Naive B cell (primary cell): ENCODE data around the gene TMEM108. TPM values are rescaled to one million over a fixed set of nuclear protein-coding genes. Genes with fewer than 3 reads are reported as not detected.
A peak's percentile ranks its signal among the peaks of the same experiment; 100 is the strongest.

ENCODE experiments used
- ATAC-seq, 2 donors: fragments of 150-1000 bp; cut with Tn5 transposase; 2 replicates each; pipeline ENCODE4 v1.10.0; 2021; ENCODE audit warnings: low read depth in 2 of 2, mild to moderate bottlenecking in 2 of 2, moderate library complexity in 2 of 2
- DNase-seq: peaks from one replicate; pipeline ENCODE4 v3.0.0; 2022
- H3K27ac Mint-ChIP-seq, 6 donors: one replicate each; pipeline ENCODE4 v1.8.0; 2020 to 2022; ENCODE audit warnings: mild to moderate bottlenecking in 6 of 6, mixed read lengths in 6 of 6, moderate library complexity in 5 of 6, inconsistent platforms in 2 of 6
- H3K27me3 Mint-ChIP-seq, 3 donors: one replicate each; pipeline ENCODE4 v1.8.0; 2021 to 2022; ENCODE audit warnings: mixed read lengths in 3 of 3, mild to moderate bottlenecking in 1 of 3
- H3K36me3 Mint-ChIP-seq, 2 donors: one replicate each; pipeline ENCODE4 v1.8.0; 2020 to 2022; ENCODE audit warnings: mixed read lengths in 2 of 2, inconsistent platforms in 1 of 2, mild to moderate bottlenecking in 1 of 2
- H3K4me1 Mint-ChIP-seq, 3 donors: one replicate each; pipeline ENCODE4 v1.8.0; 2020 to 2022; ENCODE audit warnings: mixed read lengths in 3 of 3, inconsistent platforms in 1 of 3, mild to moderate bottlenecking in 1 of 3, moderate library complexity in 1 of 3
- H3K4me3 Mint-ChIP-seq, 8 donors: one replicate each; pipeline ENCODE4 v1.8.0; 2020 to 2022; ENCODE audit warnings: mild to moderate bottlenecking in 8 of 8, mixed read lengths in 8 of 8, moderate library complexity in 8 of 8, inconsistent platforms in 2 of 8
- H3K9me3 Mint-ChIP-seq, 7 donors: one replicate each; pipeline ENCODE4 v1.8.0; 2020 to 2022; ENCODE audit warnings: mixed read lengths in 7 of 7, mild to moderate bottlenecking in 5 of 7, inconsistent platforms in 2 of 7, moderate library complexity in 1 of 7
- polyA plus RNA-seq, 6 donors: library from polyadenylated mRNA; unstranded; fragments of 300-500 nt; fragmentation: Illumina TruSeq; gene quantifications; one replicate each; pipeline ENCODE4 v1.2.3, GENCODE V29; 2021; ENCODE audit warnings: low read depth in 6 of 6

TMEM108 gene
- polyA plus RNA-seq, 6 donors from 2014 or later = not detected

GRCh38 chr3:133271042-133271441 lies 232.9 kb downstream of the TMEM108 start:
- no peak for ATAC-seq
- Mint-ChIP-seq H3K4me3 (no peak overlapping the region), H3K9me3 (peaks cover 0 to 2% (median 0%) of the 10 kb centered on the region in 7 donors)

DNA sequence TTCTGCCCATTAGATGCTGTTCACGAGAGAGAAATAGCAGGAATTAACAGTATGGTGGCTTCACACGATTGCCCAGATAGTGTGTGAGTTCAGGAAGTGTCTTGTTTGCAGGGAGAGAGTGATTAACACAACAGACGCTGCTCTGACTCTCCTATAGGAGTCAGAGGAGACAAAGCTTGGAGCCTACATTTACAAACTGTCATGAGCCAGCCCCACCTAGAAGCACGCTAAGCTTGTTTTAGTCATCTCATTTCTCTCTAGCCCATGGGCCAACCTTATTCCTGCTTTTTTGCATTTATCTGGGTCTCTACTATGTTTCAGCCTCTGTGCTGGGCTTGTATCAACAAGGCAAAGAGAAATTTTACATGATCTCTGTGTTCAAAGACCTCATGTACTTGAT lies 233.3 kb downstream of the TMEM108 start:
- peaks cover 0 to 2% (median 0%) of the 10 kb centered on the region in 7 donors for H3K9me3 Mint-ChIP-seq
- peaks cover 0 to under 1% (median 0%) of the 10 kb centered on the region in 3 donors for H3K4me1 Mint-ChIP-seq
- H3K4me3 Mint-ChIP-seq = no peak overlapping the region
- H3K27ac Mint-ChIP-seq = no peak overlapping the region
- ATAC-seq (no peak), DNase-seq (no peak)
- H3K36me3 Mint-ChIP-seq = no peaks in the 10 kb centered on the region
- H3K27me3 Mint-ChIP-seq = peaks cover 20 to 25% (median 23%) of the 10 kb centered on the region in 3 donors

More at GRCh38 chr3:133271042-133271441, 232.9 kb downstream of the TMEM108 start:
- Mint-ChIP-seq H3K4me1 (no peaks in the 10 kb centered on the region), H3K27me3 (peaks cover 24 to 30% (median 28%) of the 10 kb centered on the region in 3 donors), H3K27ac (no peak overlapping the region), H3K36me3 (no peaks in the 10 kb centered on the region)
- no peak for DNase-seq

DNA sequence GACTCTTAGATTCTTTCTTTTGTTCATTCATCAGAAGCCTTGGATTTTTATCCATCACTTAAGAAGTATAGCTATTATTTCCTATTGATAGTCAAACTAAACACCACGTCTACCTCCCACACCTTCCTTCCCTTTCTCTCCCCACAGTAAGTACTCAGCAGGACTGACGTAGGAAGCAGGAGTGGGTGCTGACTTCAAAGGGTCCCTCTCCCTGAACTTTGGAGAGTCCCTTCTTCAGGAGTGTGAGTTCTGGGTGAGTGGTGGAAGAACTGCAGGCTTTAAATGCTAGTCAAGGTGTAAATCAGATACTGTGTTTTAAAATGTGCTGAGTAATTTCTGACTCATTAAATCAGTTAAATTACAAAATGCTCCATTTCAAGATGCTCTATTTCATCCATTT lies 235.2 kb downstream of the TMEM108 start:
- H3K4me1 Mint-ChIP-seq = peaks cover 0 to 3% (median 0%) of the 10 kb centered on the region in 3 donors
- H3K27ac Mint-ChIP-seq = no peak overlapping the region
- H3K36me3 Mint-ChIP-seq = no peaks in the 10 kb centered on the region
- H3K9me3 Mint-ChIP-seq = no peaks in the 10 kb centered on the region
- H3K27me3 Mint-ChIP-seq = peaks cover 19 to 25% (median 23%) of the 10 kb centered on the region in 3 donors
- no peak for DNase-seq
- no peak overlapping the region for H3K4me3 Mint-ChIP-seq
- no peak for ATAC-seq

GRCh38 chr3:133274477-133274876 lies 236.3 kb downstream of the TMEM108 start:
- ATAC-seq (no peak), DNase-seq (no peak)
- Mint-ChIP-seq H3K9me3 (no peaks in the 10 kb centered on the region), H3K4me3 (no peak overlapping the region), H3K27me3 (peaks cover 19 to 25% (median 23%) of the 10 kb centered on the region in 3 donors), H3K4me1 (peaks cover 0 to 3% (median 0%) of the 10 kb centered on the region in 3 donors), H3K27ac (peak overlapping the region in 1 of 6 donors; percentile 23), H3K36me3 (no peaks in the 10 kb centered on the region)

GRCh38 chr3:133276594-133276993 lies 238.4 kb downstream of the TMEM108 start:
- H3K36me3 Mint-ChIP-seq = no peaks in the 10 kb centered on the region
- ATAC-seq (peak in 1 of 2 donors; percentile 30), DNase-seq (no peak)
- H3K4me1 Mint-ChIP-seq = peaks cover 0 to 3% (median 0%) of the 10 kb centered on the region in 3 donors
- no peak overlapping the region for H3K4me3 Mint-ChIP-seq
- H3K27ac Mint-ChIP-seq = peak overlapping the region in 1 of 6 donors; percentile 62
- no peaks in the 10 kb centered on the region for H3K9me3 Mint-ChIP-seq
- peaks cover 14 to 15% (median 15%) of the 10 kb centered on the region in 3 donors for H3K27me3 Mint-ChIP-seq

GRCh38 chr3:133277813-133278212 lies 239.6 kb downstream of the TMEM108 start:
- Mint-ChIP-seq H3K9me3 (no peaks in the 10 kb centered on the region), H3K36me3 (no peaks in the 10 kb centered on the region), H3K4me1 (peaks cover 0 to 3% (median 0%) of the 10 kb centered on the region in 3 donors), H3K27me3 (peaks cover 10 to 15% (median 14%) of the 10 kb centered on the region in 3 donors), H3K4me3 (no peak overlapping the region), H3K27ac (no peak overlapping the region)
- ATAC-seq (no peak), DNase-seq (no peak)

DNA sequence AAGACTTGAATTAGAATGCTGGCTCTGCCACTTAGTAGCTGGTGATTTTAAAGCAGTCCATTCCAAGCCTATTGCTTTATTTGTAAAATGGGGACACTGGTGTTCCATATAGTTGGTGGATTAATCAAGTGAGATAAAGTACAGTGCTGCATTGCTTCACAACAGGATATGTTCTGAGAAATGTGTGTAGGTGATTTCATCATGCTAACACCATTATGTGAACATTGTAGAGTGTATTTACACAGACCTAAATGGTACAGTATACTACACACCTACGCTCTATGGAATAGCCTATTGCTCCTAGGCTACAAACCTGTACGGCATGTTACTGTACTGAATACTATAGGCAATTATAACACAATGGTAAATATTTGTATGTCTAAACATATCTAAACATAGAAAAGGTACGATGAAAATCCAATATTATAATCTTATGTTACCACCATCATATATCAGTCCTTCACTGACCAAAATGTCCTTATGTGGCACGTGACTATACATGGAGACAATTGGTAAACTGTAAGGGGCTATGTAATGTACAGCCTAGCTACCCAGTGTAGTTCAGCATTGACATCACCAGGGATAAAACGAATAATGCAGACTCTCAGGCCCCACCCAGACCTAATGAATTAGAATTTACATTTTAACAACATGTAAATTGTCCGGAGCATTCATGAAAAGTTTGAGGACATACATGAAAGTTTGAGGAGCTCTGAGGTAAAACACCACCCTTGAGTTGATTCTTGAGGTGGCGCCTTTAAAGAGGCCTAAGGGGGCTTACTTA lies 240.3 kb downstream of the TMEM108 start:
- Mint-ChIP-seq H3K9me3 (no peaks in the 10 kb centered on the region), H3K27ac (no peak overlapping the region)
- no peak for ATAC-seq

DNA sequence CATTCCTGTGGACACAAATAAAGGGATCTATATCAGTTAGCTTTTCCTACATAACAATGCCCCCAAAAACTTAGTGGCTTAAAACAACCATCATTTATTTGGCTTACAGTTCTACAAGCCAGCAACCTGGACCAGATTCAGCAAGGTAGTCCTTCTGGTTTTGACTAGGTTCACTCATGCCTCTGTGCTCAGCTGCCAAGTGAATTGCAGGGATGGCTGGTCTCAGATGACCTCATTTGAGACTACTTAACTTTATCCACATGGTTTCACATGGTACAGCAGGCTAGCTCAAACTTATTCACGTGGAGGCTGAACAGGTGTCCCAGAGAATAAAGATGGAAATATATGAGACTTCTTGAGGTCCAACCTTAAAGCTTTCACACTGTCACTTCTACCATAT lies 242.4 kb downstream of the TMEM108 start:
- Mint-ChIP-seq H3K27me3 (peaks cover 0 to 11% (median 4%) of the 10 kb centered on the region in 3 donors), H3K36me3 (no peaks in the 10 kb centered on the region), H3K27ac (no peak overlapping the region), H3K9me3 (no peaks in the 10 kb centered on the region), H3K4me1 (peaks cover 0 to 3% (median 0%) of the 10 kb centered on the region in 3 donors), H3K4me3 (no peak overlapping the region)
- DNase-seq = no peak
- no peak for ATAC-seq

More for the DNA sequence above, 240.3 kb downstream of the TMEM108 start:
- no peak overlapping the region for H3K4me3 Mint-ChIP-seq
- H3K36me3 Mint-ChIP-seq = no peaks in the 10 kb centered on the region
- peaks cover 8 to 12% (median 10%) of the 10 kb centered on the region in 3 donors for H3K27me3 Mint-ChIP-seq
- peaks cover 0 to 3% (median 0%) of the 10 kb centered on the region in 3 donors for H3K4me1 Mint-ChIP-seq
- no peak for DNase-seq

DNA sequence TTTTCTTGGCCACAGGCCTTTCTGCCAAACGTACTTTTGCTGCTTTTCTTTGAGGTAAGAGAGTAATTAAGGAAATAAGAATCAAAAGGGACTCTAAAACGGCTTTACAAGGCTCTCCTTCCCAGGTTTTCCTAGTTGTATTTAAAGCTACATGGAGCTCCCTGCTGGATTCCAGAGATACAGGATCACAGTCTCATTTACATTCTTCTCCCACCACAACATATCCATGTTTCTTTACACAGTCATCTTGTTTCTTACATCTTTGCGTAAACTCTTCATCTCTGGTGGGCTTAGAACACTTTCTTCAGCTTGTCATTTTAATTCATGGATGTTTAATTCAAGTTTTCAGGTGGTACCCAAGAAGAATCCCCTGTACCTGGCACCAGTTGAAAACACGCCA lies 244.0 kb downstream of the TMEM108 start:
- Mint-ChIP-seq H3K4me1 (no peaks in the 10 kb centered on the region), H3K27me3 (peaks cover 0 to 16% (median 12%) of the 10 kb centered on the region in 3 donors), H3K9me3 (no peaks in the 10 kb centered on the region), H3K4me3 (no peak overlapping the region), H3K36me3 (no peaks in the 10 kb centered on the region), H3K27ac (no peak overlapping the region)
- DNase-seq (no peak), ATAC-seq (no peak)

DNA sequence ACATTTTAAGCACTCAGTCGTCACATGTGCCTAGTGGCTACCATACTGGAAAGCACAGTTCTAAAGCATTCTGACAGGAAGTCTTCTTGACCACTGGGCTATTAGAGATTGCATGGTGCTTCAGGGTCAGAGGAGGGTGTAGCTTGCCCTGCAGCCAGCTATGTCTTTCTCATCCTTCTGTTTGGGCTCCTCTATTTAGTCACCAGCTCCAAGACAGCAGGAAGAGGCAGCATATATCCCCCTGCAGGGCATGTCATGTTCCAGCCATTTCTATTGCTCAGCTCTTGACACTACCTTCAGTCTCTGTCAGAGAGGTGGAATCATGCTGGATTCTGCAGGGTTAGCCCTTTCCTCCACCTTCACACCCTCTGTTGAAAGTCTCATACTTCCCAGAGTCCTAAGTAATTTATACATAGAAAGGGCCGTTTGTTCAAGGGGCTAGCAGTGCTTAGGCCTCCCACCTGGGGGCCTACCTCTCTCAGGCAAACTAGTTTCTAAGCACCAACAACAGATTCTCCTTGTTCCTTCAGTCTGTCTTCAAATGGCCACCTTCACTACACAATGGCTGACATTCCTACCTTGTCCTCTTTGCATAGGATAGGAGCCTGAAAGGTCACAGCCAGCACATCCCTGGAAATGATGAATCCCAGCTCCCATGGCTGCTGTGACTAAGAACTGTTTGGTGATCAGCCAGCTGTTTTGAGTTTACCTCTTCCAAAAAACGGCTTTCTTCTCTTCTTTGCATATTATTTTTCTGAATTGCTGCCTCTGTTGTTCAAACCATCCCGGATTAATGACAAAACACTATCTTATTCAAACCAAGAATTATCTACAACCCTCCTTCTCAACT lies 246.0 kb downstream of the TMEM108 start:
- ATAC-seq (no peak), DNase-seq (no peak)
- Mint-ChIP-seq H3K27ac (no peak overlapping the region), H3K4me3 (no peak overlapping the region), H3K9me3 (no peaks in the 10 kb centered on the region), H3K27me3 (peaks cover 0 to 23% (median 12%) of the 10 kb centered on the region in 3 donors), H3K4me1 (no peaks in the 10 kb centered on the region), H3K36me3 (no peaks in the 10 kb centered on the region)

DNA sequence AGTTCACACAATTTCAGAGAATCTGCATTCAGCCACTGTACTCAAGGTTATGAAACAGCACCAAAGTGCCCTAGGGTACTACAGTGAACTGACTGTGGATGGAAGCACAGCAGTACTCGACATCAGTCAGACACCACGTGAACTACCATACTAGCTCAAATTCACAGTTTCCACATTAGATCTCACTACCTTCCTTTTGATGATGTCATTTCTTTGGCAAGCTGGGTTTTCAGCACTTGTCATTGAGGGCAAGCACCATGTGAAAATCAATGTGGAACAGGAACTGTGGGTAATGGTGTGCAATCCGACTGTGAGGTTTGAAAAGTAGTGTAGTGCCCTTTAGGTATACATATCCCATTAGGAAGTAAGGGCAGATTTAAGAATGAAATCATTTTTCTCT lies 251.1 kb downstream of the TMEM108 start:
- Mint-ChIP-seq H3K27ac (no peak overlapping the region), H3K9me3 (no peaks in the 10 kb centered on the region), H3K27me3 (peaks cover 10 to 34% (median 17%) of the 10 kb centered on the region in 3 donors), H3K4me3 (no peak overlapping the region), H3K36me3 (no peaks in the 10 kb centered on the region), H3K4me1 (no peaks in the 10 kb centered on the region)
- ATAC-seq (no peak), DNase-seq (no peak)

DNA sequence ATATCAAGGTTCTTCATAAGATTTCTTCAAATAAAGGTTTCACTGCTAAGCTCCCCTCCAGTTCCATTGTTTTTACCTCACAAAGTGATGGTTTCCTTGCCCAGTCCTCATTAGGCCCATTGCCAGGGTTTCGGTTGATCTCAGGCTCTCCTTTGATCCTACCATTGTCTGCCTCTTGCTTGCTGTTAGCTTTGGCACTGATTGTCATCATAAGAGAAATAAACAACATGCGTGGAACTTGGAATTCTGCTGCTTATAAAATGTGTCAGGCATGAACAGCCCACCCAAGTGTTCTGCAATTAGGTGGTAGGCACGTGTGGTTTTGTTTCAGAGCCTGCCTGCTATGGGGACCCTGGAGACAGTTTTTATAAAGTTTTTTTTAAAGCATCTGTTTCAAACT lies 254.1 kb downstream of the TMEM108 start:
- ATAC-seq = no peak
- no peak overlapping the region for H3K27ac Mint-ChIP-seq
- no peaks in the 10 kb centered on the region for H3K36me3 Mint-ChIP-seq
- H3K4me3 Mint-ChIP-seq = no peak overlapping the region
- H3K27me3 Mint-ChIP-seq = peaks cover 5 to 18% (median 10%) of the 10 kb centered on the region in 3 donors
- DNase-seq = no peak
- no peaks in the 10 kb centered on the region for H3K4me1 Mint-ChIP-seq
- no peaks in the 10 kb centered on the region for H3K9me3 Mint-ChIP-seq

DNA sequence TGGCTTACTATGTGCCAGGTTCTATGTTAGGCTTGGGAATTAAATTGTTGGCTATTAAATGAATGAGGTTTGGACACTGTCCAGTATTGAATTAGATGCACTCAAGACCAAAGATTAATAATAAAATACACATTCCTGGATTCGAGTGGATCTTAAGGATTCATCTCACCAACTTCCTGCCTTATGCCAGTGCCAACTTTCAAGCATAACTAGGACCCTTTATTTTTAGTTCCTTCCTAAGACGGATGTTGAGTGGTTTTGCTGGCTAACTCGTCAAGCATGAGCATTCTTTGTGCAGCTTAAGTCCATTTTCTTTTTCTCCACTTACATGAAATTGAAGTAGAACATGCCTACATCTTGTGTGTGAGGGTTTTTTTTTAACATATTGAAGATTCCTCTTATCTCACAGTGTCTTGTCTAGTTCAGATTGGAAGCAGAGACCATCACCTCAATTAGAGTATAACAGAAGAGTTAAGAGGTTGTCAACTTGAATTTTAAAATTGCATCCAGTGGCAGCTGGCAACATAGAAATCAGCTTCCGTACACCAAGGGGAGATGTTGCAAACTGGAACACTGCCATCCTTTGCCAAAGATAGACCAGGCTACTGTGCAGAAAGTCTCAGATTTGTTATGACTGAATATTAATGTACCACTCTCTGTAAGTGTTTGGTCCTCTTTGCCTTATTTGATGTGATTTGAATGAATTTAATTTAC lies 255.4 kb downstream of the TMEM108 start:
- ATAC-seq (no peak), DNase-seq (no peak)
- peaks cover 5 to 12% (median 10%) of the 10 kb centered on the region in 3 donors for H3K27me3 Mint-ChIP-seq
- no peaks in the 10 kb centered on the region for H3K36me3 Mint-ChIP-seq
- H3K9me3 Mint-ChIP-seq = no peaks in the 10 kb centered on the region
- no peak overlapping the region for H3K27ac Mint-ChIP-seq
- no peak overlapping the region for H3K4me3 Mint-ChIP-seq
- no peaks in the 10 kb centered on the region for H3K4me1 Mint-ChIP-seq
